Stimulated activated CD8-positive, alpha-beta memory T cell treated with anti-CD3 and anti-CD28 coated beads, Interleukin-4, amount 100 ng/mL, for 4 hours (primary cell): ENCODE results near the gene AMMECR1L.
"Not testable (repeated sequence)": the region's sequence is repeated elsewhere in the genome, so short reads cannot be mapped to it uniquely, and the experiment has no call there.

Source experiments
- DNase-seq, 2 donors: peaks; one replicate each; pipeline ENCODE4 v3.0.0-alpha.2; 2020; ENCODE audit warnings: low read depth in 2 of 2, low spot score in 1 of 2

AMMECR1L gene

GRCh38 chr2:127887082-127887775 lies 1.5 kb upstream of the AMMECR1L start:
- no peak for DNase-seq

DNA sequence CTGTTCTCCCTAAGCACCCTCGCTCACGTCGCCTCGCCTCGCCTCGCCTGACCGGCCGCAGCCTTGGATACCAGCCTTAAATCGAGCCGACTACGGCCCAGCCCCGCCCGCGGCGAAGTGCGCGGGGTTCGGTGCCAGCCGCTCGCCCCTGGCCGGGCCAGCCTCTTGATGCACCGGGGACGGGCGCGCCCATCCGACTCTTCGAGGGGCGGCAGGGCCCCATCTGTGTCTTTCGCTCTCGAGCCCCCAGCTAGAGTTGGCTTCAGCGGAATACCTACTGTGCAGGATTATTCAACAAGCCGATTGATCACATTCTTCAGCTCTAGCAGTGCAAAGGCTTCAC lies 808 bp upstream of the AMMECR1L start:
- DNase-seq: not testable (repeated sequence)

GRCh38 chr2:127884861-127885740 lies 655 bp downstream of the AMMECR1L start:
- peak in 1 of 2 donors; percentile 18 for DNase-seq

- DNase-seq: no peak
Measured at GRCh38 chr2:127884436-127884835, 1.3 kb downstream of the AMMECR1L start.

DNA sequence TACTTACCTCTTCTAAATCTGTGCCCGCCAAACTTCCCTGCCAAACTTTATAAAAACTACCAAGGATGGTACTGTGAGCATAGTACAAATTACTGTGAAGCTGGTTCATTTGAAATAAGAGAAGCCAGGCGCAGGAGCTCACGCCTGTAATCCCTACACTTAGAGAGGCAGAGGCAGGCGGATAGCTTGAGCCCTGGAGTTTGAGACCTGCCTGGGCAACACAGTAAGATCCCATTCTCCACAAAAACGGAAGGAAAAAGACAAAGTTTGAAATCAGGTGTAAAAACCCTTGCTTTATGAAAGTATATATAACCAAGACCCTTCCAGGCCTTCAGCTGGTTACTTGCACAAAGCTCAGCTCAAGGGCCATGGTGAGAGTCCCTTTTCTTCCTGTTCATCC lies 5.9 kb downstream of the AMMECR1L start:
- no peak for DNase-seq

- no peak for DNase-seq
Measured at GRCh38 chr2:127877626-127878025, 8.1 kb downstream of the AMMECR1L start.

GRCh38 chr2:127877136-127877535 lies 8.6 kb downstream of the AMMECR1L start:
- no peak for DNase-seq

GRCh38 chr2:127874378-127875269 lies 11.1 kb downstream of the AMMECR1L start:
- DNase-seq: no peak

DNA sequence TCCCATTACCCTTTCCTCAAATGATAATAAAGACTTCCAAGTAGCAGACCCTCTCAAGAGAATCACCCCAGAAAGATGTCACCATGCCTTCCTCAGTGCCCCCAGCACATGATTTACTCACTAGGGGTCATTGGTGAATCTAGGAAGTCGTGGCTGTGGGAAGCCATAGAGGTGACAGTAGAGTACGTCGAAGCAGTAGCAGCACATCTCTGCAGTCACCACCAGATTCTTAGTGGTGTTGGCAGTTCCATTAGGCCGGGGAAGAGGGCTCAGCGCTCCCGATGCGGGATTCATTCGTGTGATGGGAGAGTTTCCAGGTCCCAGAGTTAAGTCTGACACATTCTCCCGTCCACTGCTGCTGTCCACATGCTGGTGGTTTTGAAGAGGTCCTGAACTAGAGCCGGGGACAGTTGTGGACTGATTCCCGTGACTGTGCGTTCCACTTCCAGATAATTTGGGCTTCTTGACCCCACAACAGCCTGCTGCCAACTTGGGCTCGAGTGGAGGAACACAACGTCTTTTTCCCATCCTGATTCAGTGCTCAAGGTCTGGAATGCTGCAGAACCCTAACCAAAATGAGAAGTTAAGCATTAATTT lies 12.0 kb downstream of the AMMECR1L start:
- DNase-seq: no peak

DNA sequence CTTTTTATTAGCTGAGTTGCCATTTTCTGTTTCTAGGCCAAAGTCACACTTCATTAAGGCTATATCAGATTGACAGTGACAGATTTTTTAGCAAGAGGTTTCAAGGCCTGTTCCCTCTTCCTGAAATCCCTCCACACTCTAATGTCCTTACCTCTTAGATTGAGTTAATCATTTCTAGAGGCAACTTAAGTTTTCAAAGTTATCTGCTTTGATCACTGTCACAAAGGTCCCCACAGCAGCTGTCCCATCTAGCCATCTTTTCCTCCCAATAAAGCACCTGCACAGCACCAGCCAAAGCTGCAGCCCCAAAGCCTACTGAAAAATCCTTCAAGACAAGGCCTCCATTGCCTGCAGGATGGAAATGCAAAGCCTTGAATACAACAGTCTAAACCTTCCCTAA lies 13.4 kb downstream of the AMMECR1L start:
- DNase-seq: no peak

DNA sequence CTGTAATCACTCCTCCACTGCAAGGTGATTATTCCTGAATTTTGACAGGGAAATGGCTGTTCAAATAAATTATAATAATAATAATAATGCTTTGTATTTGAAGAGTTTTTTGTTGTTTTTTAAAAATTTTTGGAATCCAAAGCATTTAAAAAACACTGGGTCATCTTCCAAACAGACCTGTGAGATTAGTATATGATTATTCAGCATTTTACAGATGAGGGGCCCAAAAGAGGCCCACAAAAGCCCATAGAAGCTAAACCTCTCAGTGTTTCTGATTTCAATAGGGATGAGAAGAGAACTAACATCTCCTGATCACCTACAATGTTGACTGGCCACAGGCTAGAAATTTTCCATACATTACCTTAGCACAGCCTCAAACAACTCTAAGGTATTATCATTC lies 19.8 kb downstream of the AMMECR1L start:
- no peak for DNase-seq

DNA sequence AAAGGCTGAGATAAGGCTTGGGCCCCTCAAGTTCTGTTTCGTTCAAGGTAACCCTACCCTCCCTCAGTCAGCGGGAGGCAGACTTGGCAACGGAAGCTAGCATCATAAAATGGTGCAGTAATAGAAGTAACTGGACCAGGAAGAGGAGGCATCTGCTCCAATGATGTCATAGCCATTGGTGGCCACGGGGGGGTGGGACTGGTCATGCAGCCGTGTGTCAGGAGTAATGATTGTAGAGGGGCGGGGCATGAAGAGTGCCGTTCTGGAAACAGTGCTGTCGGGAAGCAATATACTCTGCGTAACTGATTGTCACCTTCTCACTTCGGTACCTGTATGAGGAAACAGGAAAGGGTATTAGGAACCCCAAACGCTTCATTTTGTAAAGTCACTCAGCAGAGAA lies 20.9 kb downstream of the AMMECR1L start:
- DNase-seq: no peak

- no peak for DNase-seq
Measured at GRCh38 chr2:127862228-127862627, 23.5 kb downstream of the AMMECR1L start.

DNA sequence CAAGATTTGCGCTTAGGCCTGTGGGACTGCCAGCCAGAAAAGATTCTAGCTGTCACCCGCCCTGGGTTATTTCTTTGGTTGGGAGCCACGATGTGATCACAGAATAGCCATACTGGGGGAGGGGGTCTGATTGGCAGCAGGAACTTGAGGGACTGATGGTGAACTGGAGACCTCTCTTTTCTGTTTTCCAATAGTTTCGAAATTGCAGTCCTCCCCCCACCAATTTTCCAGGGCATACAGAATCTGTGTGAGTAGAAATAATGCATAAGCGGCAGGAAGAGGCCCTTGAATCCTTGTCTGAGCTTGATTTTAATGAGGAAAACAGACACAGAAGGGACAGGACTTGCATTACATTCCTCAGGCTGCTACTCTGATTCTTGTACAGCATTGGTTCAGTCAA lies 25.6 kb downstream of the AMMECR1L start:
- no peak for DNase-seq

GRCh38 chr2:127859712-127860085 lies 26.1 kb downstream of the AMMECR1L start:
- DNase-seq: peak; percentile 38 to 42

GRCh38 chr2:127857265-127857808 lies 28.4 kb downstream of the AMMECR1L start:
- no peak for DNase-seq

GRCh38 chr2:127853671-127854070 lies 32.1 kb downstream of the AMMECR1L start:
- DNase-seq: no peak

GRCh38 chr2:127852388-127852787 lies 33.4 kb downstream of the AMMECR1L start:
- no peak for DNase-seq

DNA sequence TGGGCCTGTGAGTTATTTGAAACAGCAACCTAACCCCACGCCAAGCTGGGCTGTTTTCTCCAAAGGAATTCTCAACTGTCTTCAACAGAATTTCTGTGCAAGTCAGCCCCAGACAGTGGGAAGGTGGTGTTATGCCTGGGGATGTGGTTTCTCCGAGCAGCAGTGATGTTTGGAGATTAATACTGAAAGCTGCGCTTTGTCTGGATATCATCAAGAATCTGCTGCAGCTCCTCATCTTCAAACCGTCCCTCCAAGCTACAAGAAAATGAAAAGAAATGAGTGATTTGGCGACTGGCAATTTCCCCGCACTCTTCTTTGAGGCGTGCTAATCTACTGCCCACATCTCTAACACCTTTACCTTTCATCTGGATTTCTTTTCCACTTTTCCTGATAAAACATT lies 37.8 kb downstream of the AMMECR1L start:
- no peak for DNase-seq

- DNase-seq: no peak
Measured at GRCh38 chr2:127844973-127845372, 40.8 kb downstream of the AMMECR1L start.

GRCh38 chr2:127843677-127844076 lies 42.1 kb downstream of the AMMECR1L start:
- no peak for DNase-seq
